ENCODE data around the gene PNLDC1. TPM values are rescaled to one million over a fixed set of nuclear protein-coding genes. Genes with fewer than 3 reads are reported as not detected.
A peak's percentile ranks its signal among the peaks of the same experiment; 100 is the strongest.
"Not testable (repeated sequence)": the region's sequence is repeated elsewhere in the genome, so short reads cannot be mapped to it uniquely, and the experiment has no call there.

PNLDC1 gene
- total RNA-seq, 2 donors from 2014 or later, result not detected

DNA sequence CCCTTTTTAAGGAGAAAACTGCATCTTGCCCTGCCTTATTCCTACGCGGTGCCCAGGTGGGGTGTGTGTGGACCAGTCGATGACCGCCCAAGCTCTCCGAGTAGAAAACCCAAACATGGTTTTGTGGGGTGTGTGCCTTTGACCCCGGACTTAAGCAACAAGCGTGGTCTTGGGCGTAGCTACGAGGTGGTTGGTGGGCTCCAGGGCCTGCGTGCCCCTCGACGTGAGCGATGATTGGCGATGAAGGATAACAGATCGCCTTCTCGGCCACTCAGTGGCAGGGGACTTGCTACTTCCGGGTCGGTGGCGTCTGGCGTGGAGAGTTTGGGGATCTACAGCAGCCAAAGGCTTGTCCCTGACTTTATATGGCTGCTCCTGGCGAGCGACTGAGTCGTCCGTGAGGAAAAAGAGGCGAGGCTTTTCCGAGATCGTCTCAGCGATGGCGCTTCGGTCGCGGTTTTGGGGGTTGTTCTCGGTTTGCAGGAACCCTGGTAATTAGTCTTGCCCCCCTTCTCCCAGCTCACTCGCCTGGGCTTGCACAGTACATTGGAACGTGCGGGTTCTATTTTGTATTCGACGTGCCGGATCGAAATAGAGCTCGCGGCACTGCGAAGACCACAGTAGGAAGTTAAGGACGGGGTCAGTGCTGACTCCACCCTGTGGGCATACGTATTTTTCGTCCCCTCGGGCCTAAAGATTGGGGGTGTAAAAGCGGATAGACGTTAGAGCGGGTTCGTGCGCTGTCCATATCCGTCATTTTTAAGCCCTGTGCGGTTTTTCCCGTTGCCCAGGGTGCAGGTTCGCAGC lies 9.7 kb upstream of the PNLDC1 start, which contains the start of gene MRPL18:
TSS of gene MRPL18 (plus strand) at position 319 of the 807 bp plus-strand sequence. CDS start at position 440, 121 bp downstream.
- Histone ChIP-seq H3K9me3 (ENCODE audit: control insufficient read depth, low read length) (no peaks in the 10 kb centered on the region), H3K4me3 (ENCODE audit: low read length) (peak within 1 kb of the TSS; percentile 96), H3K9ac (ENCODE audit: extremely low read depth, low read length, poor library complexity, severe bottlenecking) (peak within 1 kb of the TSS; percentile 89), H3K36me3 (ENCODE audit: control insufficient read depth, insufficient read depth, low read length) (peaks cover 55% of the 10 kb centered on the region), H3K4me1 (ENCODE audit: control insufficient read depth, insufficient read depth, low read length) (peaks cover 3% of the 10 kb centered on the region), H3K27me3 (ENCODE audit: control insufficient read depth, insufficient read depth, low read length, poor library complexity, severe bottlenecking) (no peaks in the 10 kb centered on the region), H3K27ac (ENCODE audit: low read depth, low read length) (peak within 1 kb of the TSS; percentile 91)
- peak within 1 kb of the TSS; percentile 97 for H3K4me3 Mint-ChIP-seq
- H3K36me3 Mint-ChIP-seq (ENCODE audit: low read depth), result peaks cover 63% of the 10 kb centered on the region
- 0 to 1% methylated on average over 41 to 56 of the region's 56 CpGs for WGBS, 2 experiments (ENCODE audit: insufficient coverage in 1 of 2, insufficient read length in 1 of 2)
- peaks cover 38% of the 10 kb centered on the region for H3K4me1 Mint-ChIP-seq
- peak within 1 kb of the TSS; percentile 99 for H3K27ac Mint-ChIP-seq
- H3K9me3 Mint-ChIP-seq, result no peaks in the 10 kb centered on the region
- peak; percentile 98 for DNase-seq
- no peak for TF ChIP-seq CTCF (conservative IDR thresholded peaks at IDR 0.05)
- H3K27me3 Mint-ChIP-seq (ENCODE audit: insufficient read depth), result no peaks in the 10 kb centered on the region

- H3K4me3 ChIP-seq (ENCODE audit: low read length), result peak overlapping the region; percentile 96
- peaks cover 52% of the 10 kb centered on the region for H3K36me3 ChIP-seq (ENCODE audit: control insufficient read depth, insufficient read depth, low read length)
- peak overlapping the region; percentile 97 for H3K4me3 Mint-ChIP-seq
- H3K36me3 Mint-ChIP-seq (ENCODE audit: low read depth), result peaks cover 58% of the 10 kb centered on the region
- no peaks in the 10 kb centered on the region for H3K27me3 Mint-ChIP-seq (ENCODE audit: insufficient read depth)
- H3K9me3 ChIP-seq (ENCODE audit: control insufficient read depth, low read length), result no peaks in the 10 kb centered on the region
- DNase-seq, result peak; percentile 65
- peaks cover 3% of the 10 kb centered on the region for H3K4me1 ChIP-seq (ENCODE audit: control insufficient read depth, insufficient read depth, low read length)
- TF ChIP-seq CTCF (conservative IDR thresholded peaks at IDR 0.05), result no peak
- H3K9me3 Mint-ChIP-seq, result no peaks in the 10 kb centered on the region
- WGBS, 2 experiments (ENCODE audit: insufficient coverage in 1 of 2, insufficient read length in 1 of 2), result 20 to 28% methylated on average over 11 to 18 of the region's 18 CpGs
- no peaks in the 10 kb centered on the region for H3K27me3 ChIP-seq (ENCODE audit: control insufficient read depth, insufficient read depth, low read length, poor library complexity, severe bottlenecking)
- H3K27ac Mint-ChIP-seq, result peak overlapping the region; percentile 99
- peak overlapping the region; percentile 76 for H3K9ac ChIP-seq (ENCODE audit: extremely low read depth, low read length, poor library complexity, severe bottlenecking)
- peaks cover 38% of the 10 kb centered on the region for H3K4me1 Mint-ChIP-seq
- H3K27ac ChIP-seq (ENCODE audit: low read depth, low read length), result no peak overlapping the region
Measured at GRCh38 chr6:159790956-159791598, 9.0 kb upstream of the PNLDC1 start.

DNA sequence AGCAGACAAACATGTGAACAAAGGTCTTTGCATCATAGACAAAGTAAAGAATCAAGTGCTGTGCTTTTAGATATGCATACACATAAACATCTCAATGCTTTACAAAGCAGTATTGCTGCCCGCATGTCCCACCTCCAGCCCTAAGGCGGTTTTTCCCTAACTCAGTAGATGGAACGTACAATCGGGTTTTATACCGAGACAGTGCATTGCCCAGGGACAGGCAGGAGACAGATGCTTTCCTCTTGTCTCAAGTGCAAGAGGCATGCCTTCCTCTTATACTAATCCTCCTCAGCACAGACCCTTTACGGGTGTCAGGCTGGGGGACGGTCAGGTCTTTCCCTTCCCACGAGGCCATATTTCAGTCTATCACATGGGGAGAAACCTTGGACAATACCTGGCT lies 5.1 kb upstream of the PNLDC1 start:
- not testable (repeated sequence) for H3K4me3 Mint-ChIP-seq; DNase-seq; H3K9me3 Mint-ChIP-seq; H3K27me3 Mint-ChIP-seq (ENCODE audit: insufficient read depth); H3K9ac ChIP-seq (ENCODE audit: extremely low read depth, low read length, poor library complexity, severe bottlenecking); H3K9me3 ChIP-seq (ENCODE audit: control insufficient read depth, low read length); H3K4me3 ChIP-seq (ENCODE audit: low read length); H3K27ac ChIP-seq (ENCODE audit: low read depth, low read length); H3K4me1 ChIP-seq (ENCODE audit: control insufficient read depth, insufficient read depth, low read length); H3K27me3 ChIP-seq (ENCODE audit: control insufficient read depth, insufficient read depth, low read length, poor library complexity, severe bottlenecking)
- H3K36me3 ChIP-seq (ENCODE audit: control insufficient read depth, insufficient read depth, low read length), result peaks cover 59% of the 10 kb centered on the region
- Mint-ChIP-seq H3K27ac (peak overlapping the region; percentile 87), H3K4me1 (peaks cover 26% of the 10 kb centered on the region), H3K36me3 (ENCODE audit: low read depth) (peaks cover 65% of the 10 kb centered on the region)
- WGBS, 2 experiments (ENCODE audit: insufficient coverage in 1 of 2, insufficient read length in 1 of 2), result 88 to 92% methylated on average over 4 to 8 of the region's 8 CpGs

All from endodermal cell (in vitro differentiated cells).